DOHH2 (cell line): ENCODE results near the gene PLEKHJ1.

Source experiments
- EZH2phosphoT487 ChIP-seq: fragments of 200-600 bp; sonication (generic); IDR thresholded peaks from 2 replicates; pipeline ENCODE4 v1.6.1; 2017; ENCODE audit warnings: borderline replicate concordance, mild to moderate bottlenecking, antibody characterized with exemption, low read length, moderate library complexity, mixed read lengths
- TF ChIP-seq, protein P1 (sequence below): fragments of 200-600 bp; sonication (generic); IDR thresholded peaks from one replicate; pipeline ENCODE4 v1.5.1; 2014; ENCODE audit warnings: antibody characterized with exemption, mild to moderate bottlenecking, low read depth, low read length; ENCODE audit not compliant: poor library complexity, severe bottlenecking

DNA sequence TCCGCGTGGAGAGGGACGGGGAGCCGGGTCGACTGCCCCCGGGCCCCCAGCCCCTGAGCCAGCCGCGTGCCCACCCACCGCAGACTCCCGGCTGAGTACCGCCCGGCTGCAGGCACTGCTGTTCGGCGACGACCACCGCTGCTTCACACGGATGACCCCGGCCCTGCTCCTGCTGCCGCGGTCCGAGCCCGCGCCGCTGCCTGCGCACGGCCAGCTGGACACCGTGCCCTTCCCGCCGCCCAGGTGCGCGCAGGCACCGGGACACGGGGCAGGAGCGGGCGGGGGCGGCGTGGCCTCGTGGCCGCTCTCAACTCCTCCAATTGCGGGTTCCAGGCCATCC is 14.6 kb upstream of the PLEKHJ1 start:
- TF ChIP-seq, protein P1, sequence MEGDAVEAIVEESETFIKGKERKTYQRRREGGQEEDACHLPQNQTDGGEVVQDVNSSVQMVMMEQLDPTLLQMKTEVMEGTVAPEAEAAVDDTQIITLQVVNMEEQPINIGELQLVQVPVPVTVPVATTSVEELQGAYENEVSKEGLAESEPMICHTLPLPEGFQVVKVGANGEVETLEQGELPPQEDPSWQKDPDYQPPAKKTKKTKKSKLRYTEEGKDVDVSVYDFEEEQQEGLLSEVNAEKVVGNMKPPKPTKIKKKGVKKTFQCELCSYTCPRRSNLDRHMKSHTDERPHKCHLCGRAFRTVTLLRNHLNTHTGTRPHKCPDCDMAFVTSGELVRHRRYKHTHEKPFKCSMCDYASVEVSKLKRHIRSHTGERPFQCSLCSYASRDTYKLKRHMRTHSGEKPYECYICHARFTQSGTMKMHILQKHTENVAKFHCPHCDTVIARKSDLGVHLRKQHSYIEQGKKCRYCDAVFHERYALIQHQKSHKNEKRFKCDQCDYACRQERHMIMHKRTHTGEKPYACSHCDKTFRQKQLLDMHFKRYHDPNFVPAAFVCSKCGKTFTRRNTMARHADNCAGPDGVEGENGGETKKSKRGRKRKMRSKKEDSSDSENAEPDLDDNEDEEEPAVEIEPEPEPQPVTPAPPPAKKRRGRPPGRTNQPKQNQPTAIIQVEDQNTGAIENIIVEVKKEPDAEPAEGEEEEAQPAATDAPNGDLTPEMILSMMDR, result no peak
- no peak for TF ChIP-seq EZH2phosphoT487
